HCT116 (cell line): ENCODE data around the gene DPP6. TPM values are rescaled to one million over a fixed set of nuclear protein-coding genes. Genes with fewer than 3 reads are reported as not detected.

Experiments used
- ATAC-seq: fragments of 200-7000 bp; cut with Tn5 transposase; 2 replicates; pipeline ENCODE4 v1.9.1; 2020; ENCODE audit warnings: mild to moderate bottlenecking, moderate library complexity
- BruUV-seq: library from RNA; stranded (reverse); fragments of 400-500 nt; replicated peaks from 2 replicates; lab custom pipeline; 2021; lab: Mats Ljungman, UMichigan
- CTCF ChIA-PET: fragments of 300-600 bp; sonication (Branson Sonifier 250); formaldehyde crosslinking; loops from one replicate; lab custom pipeline; 2021; ENCODE audit warnings: antibody characterized with exemption; lab: Charles Lee
- POLR2A ChIA-PET: fragments of 300-600, 350-600 bp; sonication (Branson Sonifier 250); formaldehyde crosslinking; loops from one replicate; lab custom pipeline; 2021; ENCODE audit warnings: antibody characterized with exemption; lab: Charles Lee
- RAD21 ChIA-PET, 2 experiments: fragments of 300-600 bp; sonication (Branson Sonifier 250); formaldehyde crosslinking; loops; one replicate each; lab custom pipeline; 2023; ENCODE audit warnings: low total read pairs in 2 of 2; ENCODE audit not compliant: uncharacterized antibody in 2 of 2, unreplicated experiment in 2 of 2, low non-redundant PET in 1 of 2; lab: Charles Lee
- DNase-seq: peaks from one replicate; pipeline ENCODE4 v3.0.0-alpha.2; 2010; ENCODE audit warnings: low read depth, low spot score
- H2AFZ ChIP-seq: fragments of 200-600 bp; shearing (Covaris generic), sonication (generic); 2 replicates; pipeline ENCODE4 v1.6.1; 2017; ENCODE audit warnings: low read depth, mixed run types, mixed read lengths, antibody characterized with exemption, low read length; ENCODE audit not compliant: poor library complexity, severe bottlenecking
- H3K27ac ChIP-seq: 2 replicates; pipeline ENCODE4 v1.5.1; 2012; ENCODE audit warnings: low read depth, low read length
- H3K27me3 ChIP-seq: fragments of 200-600 bp; sonication (generic); 2 replicates; pipeline ENCODE4 v1.6.1; 2016; ENCODE audit warnings: mixed run types, low read length, mixed read lengths; ENCODE audit not compliant: insufficient read depth
- H3K36me3 ChIP-seq, 2 experiments: fragments of 200-500 bp in 1 of 2; fragments of 200-600 bp in 1 of 2; sonication (Bioruptor generic) in 1 of 2; sonication (generic) in 1 of 2; 2 replicates each; pipeline versions ENCODE4 v1.5.1 to v1.6.1; 2014 to 2016; ENCODE audit warnings: low read length in 2 of 2, inconsistent platforms in 1 of 2, mixed read lengths in 1 of 2, mixed run types in 1 of 2; ENCODE audit not compliant: insufficient read depth in 2 of 2, control insufficient read depth in 1 of 2
- H3K4me1 ChIP-seq, 2 experiments: fragments of 200-600 bp in 1 of 2; sonication (generic) in 1 of 2; 2 replicates each; pipeline versions ENCODE4 v1.5.1 to v1.6.1; 2012 to 2017; ENCODE audit warnings: low read length in 2 of 2, inconsistent platforms in 1 of 2, mild to moderate bottlenecking in 1 of 2, mixed read lengths in 1 of 2, mixed run types in 1 of 2, moderate library complexity in 1 of 2; ENCODE audit not compliant: insufficient read depth in 2 of 2, control insufficient read depth in 1 of 2
- H3K4me2 ChIP-seq: fragments of 200-600 bp; sonication (generic); 2 replicates; pipeline ENCODE4 v1.6.1; 2017; ENCODE audit warnings: mixed run types, low read length, mixed read lengths
- H3K4me3 ChIP-seq, 2 experiments: fragments of 200-600 bp in 1 of 2; sonication (generic) in 1 of 2; replicated peaks in 1 of 2; 2 replicates each; pipeline ENCODE4 v1.5.1; 2011 to 2016; ENCODE audit warnings: low read length in 2 of 2, control low read depth in 1 of 2, low read depth in 1 of 2, mild to moderate bottlenecking in 1 of 2, mixed read lengths in 1 of 2, mixed run types in 1 of 2
- H3K79me2 ChIP-seq: fragments of 200-600 bp; sonication (generic); 2 replicates; pipeline ENCODE4 v1.6.1; 2017; ENCODE audit warnings: mild to moderate bottlenecking, mixed run types, low read length, moderate library complexity, mixed read lengths; ENCODE audit not compliant: insufficient read depth
- H3K9ac ChIP-seq: fragments of 200-600 bp; sonication (generic); 2 replicates; pipeline ENCODE4 v1.6.1; 2016; ENCODE audit warnings: low read length, mixed read lengths
- H3K9me2 ChIP-seq: fragments of 200-600 bp; sonication (generic), shearing (Covaris generic); 2 replicates; pipeline ENCODE4 v1.6.1; 2017; ENCODE audit warnings: mixed run types, mild to moderate bottlenecking, moderate library complexity; ENCODE audit not compliant: insufficient read depth
- H3K9me3 ChIP-seq, 2 experiments: fragments of 200-500 bp in 1 of 2; fragments of 200-600 bp in 1 of 2; sonication (Bioruptor generic) in 1 of 2; sonication (generic) in 1 of 2; 2 replicates each; pipeline ENCODE4 v1.6.1; 2014 to 2017; ENCODE audit warnings: low read length in 2 of 2, mixed read lengths in 2 of 2, inconsistent platforms in 1 of 2, low read depth in 1 of 2, mild to moderate bottlenecking in 1 of 2, mixed run types in 1 of 2, moderate library complexity in 1 of 2; ENCODE audit not compliant: control insufficient read depth in 1 of 2, insufficient read depth in 1 of 2
- H4K20me1 ChIP-seq: fragments of 200-600 bp; sonication (generic), shearing (Covaris generic); 2 replicates; pipeline ENCODE4 v1.6.1; 2017; ENCODE audit warnings: mixed run types, mild to moderate bottlenecking, moderate library complexity; ENCODE audit not compliant: insufficient read depth
- CEBPB ChIP-seq: IDR thresholded peaks from 2 replicates; pipeline ENCODE4 v1.6.1; 2012; ENCODE audit warnings: low read depth
- EGR1 ChIP-seq: IDR thresholded peaks from 2 replicates; pipeline ENCODE4 v1.6.1; 2012; ENCODE audit warnings: low read depth
- EZH2phosphoT487 ChIP-seq: fragments of 200-600 bp; IDR thresholded peaks from 2 replicates; pipeline ENCODE4 v1.6.1; 2018; ENCODE audit warnings: antibody characterized with exemption, borderline replicate concordance
- JUND ChIP-seq: IDR thresholded peaks from 2 replicates; pipeline ENCODE4 v1.6.1; 2012
- POLR2AphosphoS5 ChIP-seq: IDR thresholded peaks from 2 replicates; pipeline ENCODE4 v1.6.1; 2011; ENCODE audit warnings: mild to moderate bottlenecking, low read depth, low read length, moderate library complexity
- RAD21 ChIP-seq: IDR thresholded peaks from 2 replicates; pipeline ENCODE4 v1.6.1; 2012; ENCODE audit warnings: low read depth, mild to moderate bottlenecking
- SIN3A ChIP-seq: IDR thresholded peaks from 2 replicates; pipeline ENCODE4 v1.6.1; 2012; ENCODE audit warnings: low read depth
- TCF7L2 ChIP-seq: IDR thresholded peaks from 2 replicates; pipeline ENCODE4 v1.7.0; 2011; ENCODE audit warnings: borderline replicate concordance, inconsistent platforms; ENCODE audit not compliant: insufficient read depth, insufficient read length; ENCODE audit errors: extremely low read depth
- YY1 ChIP-seq: IDR thresholded peaks from 2 replicates; pipeline ENCODE4 v1.6.1; 2011; ENCODE audit warnings: low read length, low read depth, moderate library complexity, mild to moderate bottlenecking; ENCODE audit not compliant: insufficient replicate concordance; ENCODE audit errors: extremely low read depth
- ZFX ChIP-seq: fragments of 450-650 bp; IDR thresholded peaks from 2 replicates; pipeline ENCODE4 v1.6.1; 2017
- ZNF274 ChIP-seq: fragments of 200-500 bp; sonication (Bioruptor generic); IDR thresholded peaks from 2 replicates; pipeline ENCODE4 v1.6.1; 2014; ENCODE audit warnings: mild to moderate bottlenecking, low read depth, low read length, inconsistent platforms
- intact Hi-C: fragments of 100-400 bp; cut with micrococcal nuclease; formaldehyde crosslinking; loops from 2 replicates; pipeline ENCODE4 v1.10.0; 2022
- total RNA-seq: library from RNA; stranded (reverse); gene quantifications from one replicate; pipeline ENCODE4 v1.2.1, GENCODE V29; 2021; ENCODE audit not compliant: unreplicated experiment
- TF ChIP-seq, protein P1 (sequence below): IDR thresholded peaks from 2 replicates; pipeline ENCODE4 v1.6.1; 2012; ENCODE audit warnings: low read depth
- TF ChIP-seq, protein P2 (sequence below): IDR thresholded peaks from 2 replicates; pipeline ENCODE4 v1.6.1; 2012
- TF ChIP-seq, protein P3 (sequence below): IDR thresholded peaks from 2 replicates; pipeline ENCODE4 v1.6.1; 2011; ENCODE audit warnings: mild to moderate bottlenecking, low read length, moderate library complexity; ENCODE audit not compliant: insufficient replicate concordance; ENCODE audit errors: extremely low read depth

DPP6 gene
- total RNA-seq, 1 experiment from 2014 or later: not detected

DNA sequence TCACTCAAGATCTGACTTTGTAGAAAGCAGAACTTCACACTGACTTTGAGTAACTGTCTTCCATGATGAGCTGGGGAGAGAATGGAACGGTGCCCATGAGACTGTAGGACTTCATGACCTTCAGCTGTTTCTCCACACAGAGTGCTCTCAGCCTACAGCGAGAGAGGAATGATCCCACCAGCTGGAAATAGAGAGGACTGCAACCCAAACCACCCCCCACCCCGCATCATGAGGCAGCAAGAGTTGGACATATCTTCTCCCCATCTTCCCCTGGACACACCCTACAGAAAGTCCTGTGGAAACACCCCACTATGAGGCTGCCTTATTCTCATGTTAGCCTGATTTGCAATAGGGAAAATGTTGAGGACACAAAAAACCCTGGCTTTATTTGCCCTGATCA is 638.2 kb downstream of the DPP6 start (continued):
- TF ChIP-seq, protein P1, sequence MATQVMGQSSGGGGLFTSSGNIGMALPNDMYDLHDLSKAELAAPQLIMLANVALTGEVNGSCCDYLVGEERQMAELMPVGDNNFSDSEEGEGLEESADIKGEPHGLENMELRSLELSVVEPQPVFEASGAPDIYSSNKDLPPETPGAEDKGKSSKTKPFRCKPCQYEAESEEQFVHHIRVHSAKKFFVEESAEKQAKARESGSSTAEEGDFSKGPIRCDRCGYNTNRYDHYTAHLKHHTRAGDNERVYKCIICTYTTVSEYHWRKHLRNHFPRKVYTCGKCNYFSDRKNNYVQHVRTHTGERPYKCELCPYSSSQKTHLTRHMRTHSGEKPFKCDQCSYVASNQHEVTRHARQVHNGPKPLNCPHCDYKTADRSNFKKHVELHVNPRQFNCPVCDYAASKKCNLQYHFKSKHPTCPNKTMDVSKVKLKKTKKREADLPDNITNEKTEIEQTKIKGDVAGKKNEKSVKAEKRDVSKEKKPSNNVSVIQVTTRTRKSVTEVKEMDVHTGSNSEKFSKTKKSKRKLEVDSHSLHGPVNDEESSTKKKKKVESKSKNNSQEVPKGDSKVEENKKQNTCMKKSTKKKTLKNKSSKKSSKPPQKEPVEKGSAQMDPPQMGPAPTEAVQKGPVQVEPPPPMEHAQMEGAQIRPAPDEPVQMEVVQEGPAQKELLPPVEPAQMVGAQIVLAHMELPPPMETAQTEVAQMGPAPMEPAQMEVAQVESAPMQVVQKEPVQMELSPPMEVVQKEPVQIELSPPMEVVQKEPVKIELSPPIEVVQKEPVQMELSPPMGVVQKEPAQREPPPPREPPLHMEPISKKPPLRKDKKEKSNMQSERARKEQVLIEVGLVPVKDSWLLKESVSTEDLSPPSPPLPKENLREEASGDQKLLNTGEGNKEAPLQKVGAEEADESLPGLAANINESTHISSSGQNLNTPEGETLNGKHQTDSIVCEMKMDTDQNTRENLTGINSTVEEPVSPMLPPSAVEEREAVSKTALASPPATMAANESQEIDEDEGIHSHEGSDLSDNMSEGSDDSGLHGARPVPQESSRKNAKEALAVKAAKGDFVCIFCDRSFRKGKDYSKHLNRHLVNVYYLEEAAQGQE: no peak
- TF ChIP-seq EZH2phosphoT487 (no peak), EGR1 (no peak)

DNA sequence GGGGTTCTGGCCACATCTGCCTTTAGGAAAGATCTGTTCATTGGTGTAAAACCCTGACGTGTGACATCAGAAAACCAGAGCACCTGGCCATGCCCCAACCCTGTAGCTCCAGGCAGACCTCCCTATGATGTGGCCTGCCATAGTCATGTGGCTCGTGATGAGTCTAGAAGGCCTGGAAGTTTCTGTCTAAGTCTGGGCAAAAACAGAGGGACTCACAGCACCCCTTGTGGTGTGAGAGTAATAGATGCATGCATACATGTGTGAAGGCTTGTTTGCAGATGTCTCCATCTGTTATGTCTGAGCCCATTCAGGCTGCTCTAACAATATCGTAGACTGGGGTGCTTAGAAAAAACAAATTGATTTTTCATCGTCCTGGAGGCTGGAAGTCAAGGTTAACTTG is 641.5 kb downstream of the DPP6 start:
- Histone ChIP-seq H3K9ac (no peak overlapping the region), H3K79me2 (no peaks in the 10 kb centered on the region), H2AFZ (no peak overlapping the region), H3K27me3 (no peaks in the 10 kb centered on the region), H3K4me1 (no peaks in the 10 kb centered on the region), H3K9me3 (no peaks in the 10 kb centered on the region), H3K36me3 (no peaks in the 10 kb centered on the region), H4K20me1 (no peaks in the 10 kb centered on the region), H3K27ac (no peak overlapping the region), H3K9me2 (no peaks in the 10 kb centered on the region), H3K4me3 (no peak overlapping the region), H3K4me2 (no peak overlapping the region)
- no TSS peak for BruUV-seq
- RAD21 ChIA-PET: no interaction called here
- ATAC-seq: no peak
- POLR2A ChIA-PET: no interaction called here
- intact Hi-C loops: no loop called here
- CTCF ChIA-PET: no interaction called here
- no peak for TF ChIP-seq TCF7L2
- TF ChIP-seq, protein P2, sequence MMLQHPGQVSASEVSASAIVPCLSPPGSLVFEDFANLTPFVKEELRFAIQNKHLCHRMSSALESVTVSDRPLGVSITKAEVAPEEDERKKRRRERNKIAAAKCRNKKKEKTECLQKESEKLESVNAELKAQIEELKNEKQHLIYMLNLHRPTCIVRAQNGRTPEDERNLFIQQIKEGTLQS: no peak
- no peak for TF ChIP-seq ZFX
- TF ChIP-seq YY1: no peak
- TF ChIP-seq POLR2AphosphoS5: no peak
- TF ChIP-seq, protein P3, sequence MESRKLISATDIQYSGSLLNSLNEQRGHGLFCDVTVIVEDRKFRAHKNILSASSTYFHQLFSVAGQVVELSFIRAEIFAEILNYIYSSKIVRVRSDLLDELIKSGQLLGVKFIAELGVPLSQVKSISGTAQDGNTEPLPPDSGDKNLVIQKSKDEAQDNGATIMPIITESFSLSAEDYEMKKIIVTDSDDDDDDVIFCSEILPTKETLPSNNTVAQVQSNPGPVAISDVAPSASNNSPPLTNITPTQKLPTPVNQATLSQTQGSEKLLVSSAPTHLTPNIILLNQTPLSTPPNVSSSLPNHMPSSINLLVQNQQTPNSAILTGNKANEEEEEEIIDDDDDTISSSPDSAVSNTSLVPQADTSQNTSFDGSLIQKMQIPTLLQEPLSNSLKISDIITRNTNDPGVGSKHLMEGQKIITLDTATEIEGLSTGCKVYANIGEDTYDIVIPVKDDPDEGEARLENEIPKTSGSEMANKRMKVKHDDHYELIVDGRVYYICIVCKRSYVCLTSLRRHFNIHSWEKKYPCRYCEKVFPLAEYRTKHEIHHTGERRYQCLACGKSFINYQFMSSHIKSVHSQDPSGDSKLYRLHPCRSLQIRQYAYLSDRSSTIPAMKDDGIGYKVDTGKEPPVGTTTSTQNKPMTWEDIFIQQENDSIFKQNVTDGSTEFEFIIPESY: no peak
- TF ChIP-seq ZNF274: no peak
- TF ChIP-seq RAD21: no peak
- TF ChIP-seq EGR1: no peak
- no peak for TF ChIP-seq CEBPB
- no peak for TF ChIP-seq EZH2phosphoT487
- no peak for TF ChIP-seq SIN3A
- TF ChIP-seq JUND: no peak
- DNase-seq: no peak
